ENCODE measurements around the gene RNF39.
"Not testable (repeated sequence)": the region's sequence is repeated elsewhere in the genome, so short reads cannot be mapped to it uniquely, and the experiment has no call there.

RNF39 gene

GRCh38 chr6:30035784-30036183 is 39.8 kb downstream of the RNF39 start:
- Histone ChIP-seq H3F3A (ENCODE audit: low read depth) (no peaks in the 10 kb centered on the region), H3K9me2 (replicated peaks; ENCODE audit: low read depth, low read length) (no peaks in the 10 kb centered on the region), H3K4me1 (ENCODE audit: insufficient read depth, low read length, poor library complexity, severe bottlenecking) (no peaks in the 10 kb centered on the region), H3K79me2 (ENCODE audit: insufficient read depth, low read length) (no peaks in the 10 kb centered on the region), H2AFZ (ENCODE audit: low read length) (no peak overlapping the region), H3K36me3 (ENCODE audit: insufficient read depth, low read length) (peaks cover 4% of the 10 kb centered on the region; the same call in 1 of the 2 replicates), H3K9me3 (ENCODE audit: insufficient read depth, low read depth, low read length) (no peaks in the 10 kb centered on the region), H3K4me2 (ENCODE audit: low read depth, low read length, poor library complexity, severe bottlenecking) (no peak overlapping the region), H3K9ac (ENCODE audit: low read depth, low read length, poor library complexity, severe bottlenecking) (no peak overlapping the region), H3K27me3 (ENCODE audit: insufficient read depth, low read length, poor library complexity, severe bottlenecking) (no peaks in the 10 kb centered on the region), H4K20me1 (ENCODE audit: insufficient read depth, low read length, poor library complexity, severe bottlenecking) (no peaks in the 10 kb centered on the region), H3K4me3 (ENCODE audit: low read length, poor library complexity, severe bottlenecking) (no peak overlapping the region)
- TF ChIP-seq EZH2phosphoT487 (IDR thresholded peaks at IDR 0.05; ENCODE audit: borderline replicate concordance): no peak
- TF ChIP-seq CTCF (conservative IDR thresholded peaks at IDR 0.05; ENCODE audit: low read length): no peak

- not testable (repeated sequence) for H3K27me3 ChIP-seq (ENCODE audit: insufficient read depth, low read length, poor library complexity, severe bottlenecking); H3K9me2 ChIP-seq (replicated peaks; ENCODE audit: low read depth, low read length); H3F3A ChIP-seq (ENCODE audit: low read depth); H3K36me3 ChIP-seq (ENCODE audit: insufficient read depth, low read length); H3K4me2 ChIP-seq (ENCODE audit: low read depth, low read length, poor library complexity, severe bottlenecking); H3K4me3 ChIP-seq (ENCODE audit: low read length, poor library complexity, severe bottlenecking); H3K9ac ChIP-seq (ENCODE audit: low read depth, low read length, poor library complexity, severe bottlenecking); H3K9me3 ChIP-seq (ENCODE audit: insufficient read depth, low read depth, low read length); H4K20me1 ChIP-seq (ENCODE audit: insufficient read depth, low read length, poor library complexity, severe bottlenecking); H3K79me2 ChIP-seq (ENCODE audit: insufficient read depth, low read length); H2AFZ ChIP-seq (ENCODE audit: low read length); H3K4me1 ChIP-seq (ENCODE audit: insufficient read depth, low read length, poor library complexity, severe bottlenecking)
These were observed 42.1 kb downstream of the RNF39 start for GRCh38 chr6:30033440-30033839.

GRCh38 chr6:30031381-30031780 is 44.2 kb downstream of the RNF39 start:
- no peaks in the 10 kb centered on the region for H3K9me2 ChIP-seq (replicated peaks; ENCODE audit: low read depth, low read length)
- H3K36me3 ChIP-seq (ENCODE audit: insufficient read depth, low read length): peaks cover 4% of the 10 kb centered on the region; the same call in 1 of the 2 replicates
- no peak overlapping the region for H3K4me3 ChIP-seq (ENCODE audit: low read length, poor library complexity, severe bottlenecking)
- no peaks in the 10 kb centered on the region for H3K79me2 ChIP-seq (ENCODE audit: insufficient read depth, low read length)
- no peak overlapping the region for H3K4me2 ChIP-seq (ENCODE audit: low read depth, low read length, poor library complexity, severe bottlenecking)
- no peaks in the 10 kb centered on the region for H3K27me3 ChIP-seq (ENCODE audit: insufficient read depth, low read length, poor library complexity, severe bottlenecking)
- H3F3A ChIP-seq (ENCODE audit: low read depth): no peaks in the 10 kb centered on the region
- TF ChIP-seq EZH2phosphoT487 (IDR thresholded peaks at IDR 0.05; ENCODE audit: borderline replicate concordance) (no peak), CTCF (conservative IDR thresholded peaks at IDR 0.05; ENCODE audit: low read length) (no peak)
- no peaks in the 10 kb centered on the region for H3K4me1 ChIP-seq (ENCODE audit: insufficient read depth, low read length, poor library complexity, severe bottlenecking)
- no peaks in the 10 kb centered on the region for H4K20me1 ChIP-seq (ENCODE audit: insufficient read depth, low read length, poor library complexity, severe bottlenecking)
- H2AFZ ChIP-seq (ENCODE audit: low read length): no peak overlapping the region
- no peaks in the 10 kb centered on the region for H3K9me3 ChIP-seq (ENCODE audit: insufficient read depth, low read depth, low read length)
- H3K9ac ChIP-seq (ENCODE audit: low read depth, low read length, poor library complexity, severe bottlenecking): no peak overlapping the region

- Histone ChIP-seq H3K9ac (ENCODE audit: low read depth, low read length, poor library complexity, severe bottlenecking) (no peak overlapping the region), H3K4me3 (ENCODE audit: low read length, poor library complexity, severe bottlenecking) (no peak overlapping the region), H3K27me3 (ENCODE audit: insufficient read depth, low read length, poor library complexity, severe bottlenecking) (no peaks in the 10 kb centered on the region), H3K4me2 (ENCODE audit: low read depth, low read length, poor library complexity, severe bottlenecking) (no peak overlapping the region), H3K9me3 (ENCODE audit: insufficient read depth, low read depth, low read length) (no peaks in the 10 kb centered on the region), H2AFZ (ENCODE audit: low read length) (no peak overlapping the region), H3K36me3 (ENCODE audit: insufficient read depth, low read length) (peaks cover 4% of the 10 kb centered on the region; the same call in 1 of the 2 replicates), H3K79me2 (ENCODE audit: insufficient read depth, low read length) (no peaks in the 10 kb centered on the region), H3F3A (ENCODE audit: low read depth) (no peaks in the 10 kb centered on the region), H3K9me2 (replicated peaks; ENCODE audit: low read depth, low read length) (no peaks in the 10 kb centered on the region), H4K20me1 (ENCODE audit: insufficient read depth, low read length, poor library complexity, severe bottlenecking) (no peaks in the 10 kb centered on the region), H3K4me1 (ENCODE audit: insufficient read depth, low read length, poor library complexity, severe bottlenecking) (no peaks in the 10 kb centered on the region)
- TF ChIP-seq CTCF (conservative IDR thresholded peaks at IDR 0.05; ENCODE audit: low read length) (no peak), EZH2phosphoT487 (IDR thresholded peaks at IDR 0.05; ENCODE audit: borderline replicate concordance) (no peak)
These were observed 46.0 kb downstream of the RNF39 start for GRCh38 chr6:30029588-30029987.

Measured in Loucy (cell line).